Adrenal gland (tissue), 5 donors: ENCODE results near the gene DNAH17.

Experiments
- POLR2A ChIP-seq, 2 donors: fragments of 450-650 bp; IDR thresholded peaks; one replicate each; pipeline ENCODE4 v1.6.1; 2017; ENCODE audit warnings: antibody characterized with exemption in 2 of 2, mild to moderate bottlenecking in 2 of 2, moderate library complexity in 1 of 2
- TF ChIP-seq, protein P1 (sequence below), 6 experiments: fragments of 450-650 bp in 4 of 6; fragments of 200-600 bp in 2 of 6; sonication (generic) in 1 of 6; IDR thresholded peaks; 1 replicate in 5 of 6; 2 replicates in 1 of 6; pipeline versions ENCODE4 v1.5.1 to v1.8.0; 2016 to 2021; ENCODE audit warnings: antibody characterized with exemption in 6 of 6, mild to moderate bottlenecking in 2 of 6, moderate library complexity in 1 of 6
- donor health status: DM: no; HTN: no; CAD: no.

DNA sequence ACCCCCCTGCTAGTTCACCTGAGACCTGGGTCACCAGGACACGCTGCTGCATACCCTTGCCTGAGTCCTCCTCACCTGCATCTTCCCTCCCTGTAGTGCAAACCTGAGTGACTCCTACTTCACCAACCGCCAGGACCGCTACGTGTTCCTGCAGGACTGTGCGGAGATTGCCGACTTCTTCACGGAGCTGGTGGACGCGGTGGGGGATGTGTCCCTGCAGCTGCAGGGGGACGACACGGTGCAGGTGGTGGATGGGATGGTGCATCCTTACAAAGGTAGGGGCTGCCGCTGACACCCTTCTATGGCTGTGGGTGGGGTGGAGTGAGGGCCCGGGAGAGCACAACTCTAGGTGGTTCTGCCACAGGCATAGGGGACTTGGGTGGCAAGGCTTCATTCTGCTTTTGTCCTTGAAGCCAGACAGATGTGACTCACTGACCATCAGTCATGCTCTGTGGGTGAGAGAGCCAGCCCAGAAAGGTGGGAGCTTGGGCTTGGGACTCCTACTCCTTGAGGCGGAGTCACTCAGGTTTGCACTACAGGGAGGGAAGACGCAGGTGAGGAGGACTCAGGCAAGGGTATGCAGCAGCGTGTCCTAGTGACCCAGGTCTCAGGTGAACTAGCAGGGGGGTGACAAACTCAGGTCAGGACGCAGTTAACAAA, 176.5 kb downstream of the DNAH17 start:
- TF ChIP-seq, protein P1, sequence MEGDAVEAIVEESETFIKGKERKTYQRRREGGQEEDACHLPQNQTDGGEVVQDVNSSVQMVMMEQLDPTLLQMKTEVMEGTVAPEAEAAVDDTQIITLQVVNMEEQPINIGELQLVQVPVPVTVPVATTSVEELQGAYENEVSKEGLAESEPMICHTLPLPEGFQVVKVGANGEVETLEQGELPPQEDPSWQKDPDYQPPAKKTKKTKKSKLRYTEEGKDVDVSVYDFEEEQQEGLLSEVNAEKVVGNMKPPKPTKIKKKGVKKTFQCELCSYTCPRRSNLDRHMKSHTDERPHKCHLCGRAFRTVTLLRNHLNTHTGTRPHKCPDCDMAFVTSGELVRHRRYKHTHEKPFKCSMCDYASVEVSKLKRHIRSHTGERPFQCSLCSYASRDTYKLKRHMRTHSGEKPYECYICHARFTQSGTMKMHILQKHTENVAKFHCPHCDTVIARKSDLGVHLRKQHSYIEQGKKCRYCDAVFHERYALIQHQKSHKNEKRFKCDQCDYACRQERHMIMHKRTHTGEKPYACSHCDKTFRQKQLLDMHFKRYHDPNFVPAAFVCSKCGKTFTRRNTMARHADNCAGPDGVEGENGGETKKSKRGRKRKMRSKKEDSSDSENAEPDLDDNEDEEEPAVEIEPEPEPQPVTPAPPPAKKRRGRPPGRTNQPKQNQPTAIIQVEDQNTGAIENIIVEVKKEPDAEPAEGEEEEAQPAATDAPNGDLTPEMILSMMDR (IDR thresholded peaks at IDR 0.05): no peak
- TF ChIP-seq POLR2A (IDR thresholded peaks at IDR 0.05): no peak
